ENCODE results near the gene PCBD2. TPM values are rescaled to one million over a fixed set of nuclear protein-coding genes. Genes with fewer than 3 reads are reported as not detected.
"Not testable (repeated sequence)": the region's sequence is repeated elsewhere in the genome, so short reads cannot be mapped to it uniquely, and the experiment has no call there.

The PCBD2 gene
- total and polyA plus RNA-seq, 2 of the 8 experiments (the other 6 are each of a cell fraction or from before 2014, with no cell fraction given), result 4.8 to 10.3 TPM

DNA sequence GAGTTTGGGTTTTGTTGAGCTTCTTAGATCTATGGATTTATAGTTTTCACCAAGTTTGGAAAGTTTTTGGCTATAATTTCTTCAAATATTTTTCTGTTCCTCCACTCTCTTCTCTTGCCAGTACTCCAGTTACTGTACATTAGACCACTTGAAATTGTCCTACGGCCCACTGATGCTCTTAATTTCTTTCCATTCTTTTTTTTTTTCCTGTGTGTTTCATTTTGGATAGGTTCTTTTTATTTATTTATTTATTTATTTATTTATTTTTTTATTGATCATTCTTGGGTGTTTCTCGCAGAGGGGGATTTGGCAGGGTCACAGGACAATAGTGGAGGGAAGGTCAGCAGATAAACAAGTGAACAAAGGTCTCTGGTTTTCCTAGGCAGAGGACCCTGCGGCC lies 24.0 kb upstream of the PCBD2 start:
- H3K56ac ChIP-seq (replicated peaks; ENCODE audit: insufficient read length, low read depth, low read length); H4K91ac ChIP-seq (replicated peaks; ENCODE audit: insufficient read length, low read length); H2AK5ac ChIP-seq (ENCODE audit: low read depth, low read length); H3K9me3 ChIP-seq (ENCODE audit: insufficient read depth in 2 of 2, low read depth in 1 of 2, low read length in 1 of 2); H3K4me3 ChIP-seq (ENCODE audit: extremely low read depth in 1 of 4, insufficient read depth in 2 of 4, low read depth in 3 of 4, low read length in 4 of 4); H3K36me3 ChIP-seq (ENCODE audit: control insufficient read depth in 2 of 4, insufficient read depth in 4 of 4, low read length in 3 of 4); H3K27ac ChIP-seq (ENCODE audit: low read depth, low read length); H4K20me1 ChIP-seq (replicated peaks in 1 of 2; ENCODE audit: control insufficient read depth in 1 of 2, insufficient read depth in 2 of 2, low read length in 2 of 2); H3K18ac ChIP-seq (ENCODE audit: extremely low read depth, low read length); POLR2A ChIA-PET (ENCODE audit: partially characterized antibody); H3K79me2 ChIP-seq (ENCODE audit: control insufficient read depth in 1 of 2, insufficient read depth in 2 of 2, low read length in 2 of 2); H2BK5ac ChIP-seq (ENCODE audit: low read depth, low read length); DNase-seq (ENCODE audit: low read depth in 1 of 2, low spot score in 2 of 2); CTCF ChIA-PET (ENCODE audit: partially characterized antibody); H4K5ac ChIP-seq (ENCODE audit: insufficient read length, low read depth, low read length); H4K8ac ChIP-seq (ENCODE audit: extremely low read depth, insufficient read depth, low read length); H3K9ac ChIP-seq (replicated peaks in 1 of 4; ENCODE audit: extremely low read depth in 1 of 4, low read depth in 3 of 4, low read length in 3 of 4); H3K23me2 ChIP-seq (ENCODE audit: low read depth, low read length); FAIRE-seq; H3K27me3 ChIP-seq (replicated peaks in 1 of 4; ENCODE audit: control insufficient read depth in 3 of 4, extremely low read depth in 1 of 4, insufficient read depth in 3 of 4, low read length in 3 of 4); H2BK15ac ChIP-seq (ENCODE audit: low read length); H2BK12ac ChIP-seq (ENCODE audit: low read depth, low read length); H3K14ac ChIP-seq (ENCODE audit: insufficient read length); H3K4me1 ChIP-seq (replicated peaks in 1 of 4; ENCODE audit: control insufficient read depth in 3 of 4, insufficient read depth in 4 of 4, low read length in 3 of 4); H3K23ac ChIP-seq (ENCODE audit: insufficient read length); H2AFZ ChIP-seq (ENCODE audit: low read length); H2BK20ac ChIP-seq (ENCODE audit: low read length); H3K4me2 ChIP-seq (ENCODE audit: insufficient read depth in 1 of 2, low read depth in 2 of 2, low read length in 2 of 2); H3K4ac ChIP-seq (replicated peaks; ENCODE audit: insufficient read length, low read depth, low read length); H2BK120ac ChIP-seq (replicated peaks; ENCODE audit: low read depth, low read length); H3K79me1 ChIP-seq (ENCODE audit: low read depth, low read length): not testable (repeated sequence)
- 81% methylated on average over 1 of the region's 3 CpGs; no CpG with 5 or more reads in 1 of the 2 experiments for WGBS, 2 experiments (ENCODE audit: extremely low coverage in 1 of 2, insufficient coverage in 1 of 2, insufficient read length in 1 of 2, insufficient replicate concordance in 2 of 2, low coverage in 1 of 2, low lambda C conversion rate in 2 of 2, missing lambda C conversion rate in 1 of 2)

DNA sequence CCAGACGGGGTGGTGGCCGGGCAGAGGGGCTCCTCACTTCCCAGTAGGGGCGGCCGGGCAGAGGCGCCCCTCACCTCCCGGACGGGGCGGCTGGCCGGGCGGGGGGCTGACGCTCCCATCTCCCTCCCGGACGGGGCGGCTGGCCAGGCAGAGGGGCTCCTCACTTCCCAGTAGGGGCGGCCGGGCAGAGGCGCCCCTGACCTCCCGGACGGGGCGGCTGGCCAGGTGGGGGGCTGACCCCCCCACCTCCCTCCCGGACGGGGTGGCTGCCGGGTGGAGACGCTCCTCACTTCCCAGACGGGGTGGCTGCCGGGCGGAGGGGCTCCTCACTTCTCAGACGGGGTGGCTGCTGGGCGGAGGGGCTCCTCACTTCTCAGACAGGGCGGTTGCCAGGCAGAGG lies 23.2 kb upstream of the PCBD2 start:
- H3K4me1 ChIP-seq (replicated peaks in 1 of 4; ENCODE audit: control insufficient read depth in 3 of 4, insufficient read depth in 4 of 4, low read length in 3 of 4); H2BK20ac ChIP-seq (ENCODE audit: low read length); H3K23me2 ChIP-seq (ENCODE audit: low read depth, low read length); H3K4ac ChIP-seq (replicated peaks; ENCODE audit: insufficient read length, low read depth, low read length); H4K91ac ChIP-seq (replicated peaks; ENCODE audit: insufficient read length, low read length); H4K5ac ChIP-seq (ENCODE audit: insufficient read length, low read depth, low read length); H3K9ac ChIP-seq (replicated peaks in 1 of 4; ENCODE audit: extremely low read depth in 1 of 4, low read depth in 3 of 4, low read length in 3 of 4); H2BK15ac ChIP-seq (ENCODE audit: low read length); H3K9me3 ChIP-seq (ENCODE audit: insufficient read depth in 2 of 2, low read depth in 1 of 2, low read length in 1 of 2); H3K23ac ChIP-seq (ENCODE audit: insufficient read length); H4K8ac ChIP-seq (ENCODE audit: extremely low read depth, insufficient read depth, low read length); H3K14ac ChIP-seq (ENCODE audit: insufficient read length); H2BK5ac ChIP-seq (ENCODE audit: low read depth, low read length); H3K27me3 ChIP-seq (replicated peaks in 1 of 4; ENCODE audit: control insufficient read depth in 3 of 4, extremely low read depth in 1 of 4, insufficient read depth in 3 of 4, low read length in 3 of 4); H3K18ac ChIP-seq (ENCODE audit: extremely low read depth, low read length); H3K36me3 ChIP-seq (ENCODE audit: control insufficient read depth in 2 of 4, insufficient read depth in 4 of 4, low read length in 3 of 4); CTCF ChIA-PET (ENCODE audit: partially characterized antibody); H3K56ac ChIP-seq (replicated peaks; ENCODE audit: insufficient read length, low read depth, low read length); H2AFZ ChIP-seq (ENCODE audit: low read length); H3K79me1 ChIP-seq (ENCODE audit: low read depth, low read length); H3K27ac ChIP-seq (ENCODE audit: low read depth, low read length); H3K79me2 ChIP-seq (ENCODE audit: control insufficient read depth in 1 of 2, insufficient read depth in 2 of 2, low read length in 2 of 2); H2BK12ac ChIP-seq (ENCODE audit: low read depth, low read length); FAIRE-seq; H4K20me1 ChIP-seq (replicated peaks in 1 of 2; ENCODE audit: control insufficient read depth in 1 of 2, insufficient read depth in 2 of 2, low read length in 2 of 2); H2BK120ac ChIP-seq (replicated peaks; ENCODE audit: low read depth, low read length); H2AK5ac ChIP-seq (ENCODE audit: low read depth, low read length); H3K4me2 ChIP-seq (ENCODE audit: insufficient read depth in 1 of 2, low read depth in 2 of 2, low read length in 2 of 2); POLR2A ChIA-PET (ENCODE audit: partially characterized antibody); H3K4me3 ChIP-seq (ENCODE audit: extremely low read depth in 1 of 4, insufficient read depth in 2 of 4, low read depth in 3 of 4, low read length in 4 of 4); DNase-seq (ENCODE audit: low read depth in 1 of 2, low spot score in 2 of 2): not testable (repeated sequence)
- WGBS, 2 experiments (ENCODE audit: extremely low coverage in 1 of 2, insufficient coverage in 1 of 2, insufficient read length in 1 of 2, insufficient replicate concordance in 2 of 2, low coverage in 1 of 2, low lambda C conversion rate in 2 of 2, missing lambda C conversion rate in 1 of 2), result no CpG with 5 or more reads among the region's 30 CpGs
